NT2/D1 (cell line): ENCODE results near the gene OR1F1.

ENCODE experiments used
- SUZ12 ChIP-seq: IDR thresholded peaks from 2 replicates; pipeline ENCODE4 v1.6.1; 2011; ENCODE audit not compliant: insufficient read length, insufficient read depth; ENCODE audit errors: extremely low read depth
- YY1 ChIP-seq: IDR thresholded peaks from 2 replicates; pipeline ENCODE4 v1.6.1; 2011; ENCODE audit not compliant: insufficient read length, insufficient read depth
- ZNF274 ChIP-seq: IDR thresholded peaks from 2 replicates; pipeline ENCODE4 v1.6.1; 2011; ENCODE audit warnings: mild to moderate bottlenecking, low read depth, low read length

- TF ChIP-seq ZNF274 (no peak), SUZ12 (no peak), YY1 (no peak)
These were observed 5.5 kb downstream of the OR1F1 start for GRCh38 chr16:3193221-3194212.
